ENCODE results near the gene BPIFB2.

The BPIFB2 gene

DNA sequence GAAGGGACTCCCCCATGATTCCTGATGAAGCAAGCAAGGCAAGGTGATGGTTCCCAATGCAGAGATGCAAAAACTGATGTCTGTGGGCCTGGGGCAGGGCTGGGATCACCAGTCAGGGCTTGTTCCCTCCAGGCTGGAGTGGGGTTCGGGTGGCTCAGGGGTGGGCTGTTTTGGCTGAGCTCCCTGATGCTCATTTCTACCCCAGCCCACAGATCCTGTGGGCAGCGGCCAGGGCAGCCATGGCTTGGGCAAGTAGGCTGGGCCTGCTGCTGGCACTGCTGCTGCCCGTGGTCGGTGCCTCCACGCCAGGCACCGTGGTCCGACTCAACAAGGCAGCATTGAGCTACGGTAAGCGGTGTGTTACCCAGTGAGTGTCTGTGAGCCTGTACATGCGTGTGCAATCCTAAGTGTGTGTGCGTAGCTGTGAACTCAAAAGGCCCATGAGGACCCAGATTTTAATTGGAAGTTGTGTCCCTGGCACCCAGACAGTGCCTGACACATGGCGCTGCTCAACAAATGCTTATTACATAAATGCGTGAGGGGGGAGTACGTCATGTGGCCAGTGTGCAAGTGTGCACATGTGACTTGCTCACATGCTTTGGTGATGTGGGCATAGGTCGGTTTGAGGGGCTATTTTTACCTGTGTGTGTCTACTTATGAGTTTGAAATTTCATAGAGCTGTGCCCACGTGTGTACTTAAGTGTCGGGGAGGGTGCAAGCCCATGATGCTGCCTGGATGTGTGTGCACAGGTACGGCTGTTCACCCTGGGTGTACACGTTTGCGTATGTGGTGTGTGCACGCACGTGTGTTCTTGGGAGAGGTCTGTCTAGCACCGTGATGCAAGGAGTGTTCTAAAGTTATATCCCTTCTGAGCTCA lies 1.1 kb downstream of the BPIFB2 start:
- DNase-seq (ENCODE audit: low read depth) = no peak

DNA sequence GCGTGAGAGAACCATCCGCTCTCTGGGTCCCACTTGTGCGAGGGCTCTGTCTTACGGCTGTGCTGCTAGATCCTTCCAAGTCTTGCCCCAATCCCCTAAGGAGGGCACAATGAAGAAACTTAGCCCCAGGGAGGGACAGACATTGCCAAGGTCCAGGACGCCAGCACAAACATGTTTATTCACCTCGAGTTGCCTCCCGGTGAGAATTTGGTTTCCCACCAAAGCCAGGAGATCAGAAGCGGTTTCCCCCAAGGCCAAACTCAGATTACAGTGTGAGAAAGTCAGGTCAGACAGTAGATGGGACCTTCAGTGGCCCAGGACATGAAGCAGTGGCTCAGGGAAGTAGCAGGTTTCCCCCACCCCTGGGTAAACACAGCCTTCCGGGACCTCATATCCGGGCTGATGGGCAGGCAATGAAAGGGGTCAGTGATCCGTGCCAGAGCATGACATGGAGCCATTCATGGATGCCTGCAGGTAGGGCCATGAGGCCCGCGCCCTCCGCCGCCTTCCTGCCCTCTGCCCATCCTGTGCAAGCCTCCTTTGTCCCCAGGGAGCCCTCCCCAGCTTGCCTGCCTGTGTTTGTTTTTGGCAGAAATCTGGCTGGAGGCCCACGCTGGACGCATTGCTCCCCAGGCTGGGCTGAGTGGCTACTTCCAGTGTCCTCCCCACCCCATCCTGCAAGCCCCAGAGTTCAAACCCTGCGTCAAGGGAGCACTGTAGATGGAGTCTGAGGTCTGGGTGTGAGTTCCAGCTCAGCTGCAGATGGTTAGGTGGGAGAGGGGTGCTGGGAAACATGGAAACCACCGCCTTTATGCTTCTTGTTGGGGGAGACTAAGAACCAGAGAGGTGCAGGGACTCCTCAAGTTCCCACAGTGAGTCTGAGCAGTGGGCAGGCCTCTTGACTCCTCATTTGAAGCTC lies 2.0 kb downstream of the BPIFB2 start:
- DNase-seq (ENCODE audit: low read depth) = no peak

DNA sequence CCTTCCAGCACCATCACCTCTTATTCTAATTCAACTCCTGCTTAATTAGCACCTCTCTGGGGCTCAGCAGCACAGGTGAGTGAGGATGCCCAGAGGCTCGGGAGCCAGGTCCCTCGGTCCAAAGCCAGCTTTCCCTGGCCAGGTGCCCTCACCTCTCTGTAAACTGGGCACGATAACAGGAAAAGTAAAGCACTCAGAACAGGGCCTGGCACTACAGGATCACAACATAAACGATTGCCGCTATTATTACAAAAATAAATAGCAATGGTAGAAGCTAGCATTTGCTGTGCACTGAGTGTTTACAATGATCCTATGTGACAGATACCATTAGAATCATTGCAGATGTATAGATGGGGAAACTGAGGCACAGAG lies 2.6 kb downstream of the BPIFB2 start:
- no peak for DNase-seq (ENCODE audit: low read depth)

DNA sequence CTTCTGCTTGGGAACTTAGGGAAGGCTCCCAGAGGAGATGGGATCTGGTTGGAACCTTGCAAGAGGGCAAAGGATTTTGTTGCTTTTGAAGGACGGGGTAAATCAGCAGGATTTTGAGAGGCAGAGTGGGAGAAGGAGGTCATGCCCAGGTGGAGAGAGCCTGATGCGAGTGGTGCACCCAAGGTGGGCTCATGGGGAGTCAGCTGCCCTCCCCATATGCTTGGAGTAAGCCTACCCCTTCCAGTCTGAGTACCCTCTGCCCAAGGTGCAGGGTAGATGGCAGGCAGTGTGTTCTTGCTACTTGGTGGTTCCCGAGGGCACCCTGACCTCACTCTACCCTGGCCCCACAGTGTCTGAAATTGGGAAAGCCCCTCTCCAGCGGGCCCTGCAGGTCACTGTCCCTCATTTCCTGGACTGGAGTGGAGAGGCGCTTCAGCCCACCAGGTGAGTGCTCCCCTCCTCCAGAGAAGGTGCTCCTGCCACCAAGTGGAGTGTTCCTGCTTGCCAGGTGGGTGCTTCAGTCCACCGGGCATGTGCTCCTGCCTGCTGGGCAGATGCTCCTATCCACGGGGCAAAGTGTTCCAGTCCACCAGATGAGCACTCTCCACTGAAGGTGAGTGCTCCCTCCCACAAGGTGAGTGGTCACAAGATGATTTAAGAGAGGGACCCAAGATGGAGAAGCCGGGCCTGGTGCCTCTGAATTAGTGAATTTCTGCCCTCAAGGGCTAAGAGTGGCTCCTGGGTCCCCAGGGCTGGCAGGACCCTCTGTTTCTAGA lies 3.4 kb downstream of the BPIFB2 start:
- no peak for DNase-seq (ENCODE audit: low read depth)

DNA sequence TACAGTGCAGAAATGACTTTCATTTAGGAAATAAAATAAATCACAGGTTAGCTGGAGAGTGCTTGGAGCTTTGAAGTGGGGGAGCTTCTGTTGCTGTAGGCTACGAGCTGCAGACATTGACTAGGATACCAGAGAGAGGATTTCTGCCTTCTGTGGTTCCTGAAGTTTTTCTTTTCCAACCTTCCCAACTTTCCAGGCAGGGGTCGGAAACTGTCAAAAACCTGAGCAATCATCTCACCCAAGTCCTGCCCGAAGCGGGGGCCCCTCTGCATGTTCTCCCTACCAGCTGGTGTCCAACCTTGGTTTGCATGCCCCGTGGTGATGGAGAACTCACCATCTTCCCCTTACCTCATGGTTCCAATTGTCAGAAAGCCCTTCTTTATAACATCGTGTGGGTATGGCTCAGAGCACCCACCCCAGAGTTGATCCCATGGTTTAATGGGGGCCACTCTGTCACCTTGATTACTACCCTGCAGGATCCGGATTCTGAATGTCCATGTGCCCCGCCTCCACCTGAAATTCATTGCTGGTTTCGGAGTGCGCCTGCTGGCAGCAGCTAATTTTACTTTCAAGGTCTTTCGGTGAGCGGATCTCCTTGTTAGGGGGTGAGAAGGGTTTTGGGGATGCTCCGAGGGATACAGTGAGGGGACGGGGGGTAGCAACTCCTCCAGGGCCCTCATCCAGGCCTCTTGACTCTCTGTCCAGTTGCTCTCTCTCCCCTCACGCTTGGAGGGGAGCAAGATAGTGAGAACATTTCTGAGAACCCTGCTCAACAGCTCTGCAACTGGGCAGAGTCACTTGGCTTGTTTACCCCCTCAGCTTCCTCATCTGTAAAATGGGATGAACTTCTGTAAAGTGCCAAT lies 5.1 kb downstream of the BPIFB2 start:
- no peak for DNase-seq (ENCODE audit: low read depth)

DNA sequence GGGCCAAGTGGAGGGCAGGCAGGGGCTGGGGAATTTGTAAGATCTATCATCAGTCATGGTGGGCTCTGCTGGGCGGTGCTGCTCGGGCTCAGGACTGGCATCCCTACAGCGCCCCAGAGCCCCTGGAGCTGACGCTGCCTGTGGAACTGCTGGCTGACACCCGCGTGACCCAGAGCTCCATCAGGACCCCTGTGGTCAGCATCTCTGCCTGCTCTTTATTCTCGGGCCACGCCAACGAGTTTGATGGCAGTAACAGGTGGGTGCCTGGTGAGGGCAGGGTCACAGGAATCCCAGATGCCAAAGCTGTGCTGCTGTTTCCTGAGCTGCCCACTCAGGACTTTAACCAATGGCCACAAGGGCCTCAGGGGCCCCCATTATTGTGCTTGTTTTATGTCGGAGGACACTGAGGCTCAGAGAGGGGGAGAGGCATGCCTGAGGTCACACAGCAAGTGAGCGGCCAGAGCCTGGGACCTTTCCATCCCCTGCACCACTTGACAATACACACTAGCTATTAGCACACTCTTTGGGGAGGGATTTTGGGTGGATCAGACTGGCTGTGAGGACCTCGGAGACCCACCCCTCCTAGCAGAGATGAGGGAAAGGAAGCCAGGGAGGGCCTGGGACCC lies 6.3 kb downstream of the BPIFB2 start:
- no peak for DNase-seq (ENCODE audit: low read depth)

DNA sequence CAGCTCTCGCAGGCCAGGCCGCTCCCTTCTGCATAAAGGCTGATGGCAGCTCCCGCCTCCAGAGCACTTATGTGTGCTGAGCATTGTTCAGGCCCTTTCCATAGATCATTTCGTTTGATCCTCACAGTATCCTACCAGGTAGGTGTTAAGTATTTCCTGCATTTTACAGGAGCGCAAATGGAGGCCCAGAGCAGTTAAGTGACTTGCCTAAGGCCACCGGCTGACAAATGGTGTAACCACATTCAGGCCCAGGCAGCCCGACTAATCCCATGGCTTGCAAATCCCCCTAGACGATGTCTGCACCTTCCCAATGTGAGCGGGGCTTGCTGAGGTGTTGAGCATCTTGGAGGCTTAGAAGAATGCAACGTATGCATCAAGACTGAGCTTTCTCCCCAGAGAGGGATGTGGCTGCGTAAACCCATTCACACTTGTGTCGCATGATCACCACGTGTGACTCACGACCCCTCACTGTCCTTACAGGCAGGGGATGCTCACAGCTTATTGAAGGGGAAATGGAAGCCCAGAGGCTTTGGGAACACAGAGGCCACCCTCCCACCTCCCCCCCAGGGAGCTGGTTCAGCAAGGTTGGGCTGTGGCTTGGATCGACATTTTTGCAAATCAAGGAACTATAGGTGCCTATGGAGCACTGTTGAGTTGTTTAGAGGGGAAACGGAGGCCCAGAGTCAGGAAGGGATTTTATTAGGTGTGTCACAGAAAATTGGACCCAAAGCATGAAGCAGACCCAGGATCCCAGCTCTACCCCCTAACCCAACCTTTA lies 7.0 kb downstream of the BPIFB2 start:
- no peak for DNase-seq (ENCODE audit: low read depth)

DNA sequence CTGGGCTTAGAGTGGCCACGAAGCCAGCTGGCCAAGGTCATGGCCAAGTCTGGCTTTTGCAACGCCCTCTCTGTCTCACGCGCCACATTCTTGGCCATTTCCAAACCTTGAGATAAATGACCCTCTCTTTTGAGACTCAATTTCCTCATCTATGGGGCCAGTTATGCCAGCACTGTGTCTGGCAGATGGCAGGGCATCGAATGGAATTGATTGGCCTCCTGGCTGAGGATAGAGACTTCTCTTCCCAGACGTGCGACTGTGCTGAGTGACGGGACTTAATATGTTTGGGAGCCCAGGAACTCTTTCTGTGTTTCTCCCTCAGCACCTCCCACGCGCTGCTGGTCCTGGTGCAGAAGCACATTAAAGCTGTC lies 7.6 kb downstream of the BPIFB2 start:
- no peak for DNase-seq (ENCODE audit: low read depth)

DNA sequence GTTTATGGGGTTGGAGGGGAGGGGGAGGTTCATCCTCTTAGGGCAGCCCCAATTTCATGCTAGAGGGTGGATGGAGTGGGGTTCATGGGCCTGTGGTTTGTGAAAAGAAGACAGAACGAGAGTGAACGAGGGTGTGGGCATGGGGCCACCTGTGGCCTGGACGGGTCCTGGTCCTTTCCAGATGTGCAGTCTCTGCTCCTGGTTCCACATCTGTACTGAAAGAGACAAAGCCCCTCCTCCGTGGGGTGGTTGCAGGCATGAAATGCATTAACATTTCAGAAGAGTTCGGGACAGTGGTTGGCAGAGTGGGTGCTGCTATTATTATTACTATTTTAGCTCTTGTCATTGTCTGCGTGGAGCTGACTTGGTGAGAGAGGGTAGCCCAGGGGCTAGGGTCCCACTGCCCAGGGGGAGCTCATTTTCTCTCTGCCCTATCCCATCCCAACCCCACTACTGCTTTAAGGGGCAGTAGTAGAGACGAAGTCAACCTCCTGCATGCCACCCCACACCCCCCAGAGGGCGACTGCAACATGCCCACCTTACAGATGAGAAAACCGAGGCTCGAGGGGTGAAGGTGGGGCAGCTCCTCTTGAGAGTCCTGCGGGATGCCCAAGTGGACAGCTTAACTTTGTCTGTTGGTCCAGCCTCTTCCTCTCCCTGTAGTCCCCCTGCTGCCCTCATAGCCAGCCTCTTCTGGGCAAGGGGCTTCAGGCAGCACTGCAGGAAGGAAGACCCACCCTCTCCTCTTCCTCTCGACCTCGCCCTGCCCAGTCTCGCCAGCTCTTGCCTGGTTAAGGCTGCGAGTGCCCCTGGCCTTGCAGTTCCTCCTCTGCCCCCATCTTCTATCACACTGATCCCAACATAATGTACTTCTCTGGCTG lies 8.4 kb downstream of the BPIFB2 start:
- DNase-seq (ENCODE audit: low read depth) = no peak

DNA sequence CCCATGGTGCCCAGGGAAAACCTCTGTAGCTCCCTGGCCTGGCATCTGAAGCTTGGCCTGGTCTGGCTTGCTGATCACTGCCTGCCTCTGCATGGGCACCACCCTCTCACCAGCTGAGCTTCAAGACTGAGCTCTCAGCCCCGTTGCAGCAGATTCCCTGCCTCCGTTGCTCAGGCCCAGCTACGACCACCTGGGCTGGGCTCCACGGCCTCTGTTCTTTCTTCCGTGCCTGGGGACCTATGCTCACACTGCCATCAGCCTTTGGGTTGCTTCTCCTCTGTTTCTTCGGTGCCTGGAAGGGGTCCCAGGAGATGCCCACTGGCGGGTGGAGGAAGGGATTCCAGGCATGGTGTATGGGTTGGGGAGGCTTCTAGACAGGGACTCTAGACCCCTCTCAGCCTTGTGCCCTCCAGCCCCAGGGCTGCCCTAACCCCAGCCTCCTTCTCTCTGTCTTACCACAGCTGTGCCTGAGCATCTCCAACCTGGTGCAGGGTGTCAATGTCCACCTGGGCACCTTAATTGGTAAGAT lies 9.1 kb downstream of the BPIFB2 start:
- DNase-seq (ENCODE audit: low read depth) = no peak

DNA sequence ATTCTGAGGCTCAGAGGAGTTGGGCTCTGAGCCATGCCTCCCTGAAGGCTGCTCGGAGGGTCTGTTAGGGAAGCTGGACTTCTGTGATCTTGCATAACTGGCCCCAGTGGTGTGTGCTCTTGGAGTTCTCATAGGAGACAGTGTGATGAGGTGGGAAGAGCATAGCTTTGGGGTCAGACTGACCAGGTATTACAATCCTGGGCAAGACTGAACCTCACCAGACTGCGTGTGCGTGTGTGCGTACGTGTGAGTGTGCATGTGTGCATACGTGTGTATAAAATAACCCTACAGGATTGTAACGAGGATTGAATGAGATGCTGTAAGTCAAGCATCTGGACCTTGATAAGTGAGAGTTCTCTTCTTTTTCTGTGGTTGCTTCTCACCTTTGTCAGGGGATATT lies 10.0 kb downstream of the BPIFB2 start:
- DNase-seq (ENCODE audit: low read depth) = no peak

DNA sequence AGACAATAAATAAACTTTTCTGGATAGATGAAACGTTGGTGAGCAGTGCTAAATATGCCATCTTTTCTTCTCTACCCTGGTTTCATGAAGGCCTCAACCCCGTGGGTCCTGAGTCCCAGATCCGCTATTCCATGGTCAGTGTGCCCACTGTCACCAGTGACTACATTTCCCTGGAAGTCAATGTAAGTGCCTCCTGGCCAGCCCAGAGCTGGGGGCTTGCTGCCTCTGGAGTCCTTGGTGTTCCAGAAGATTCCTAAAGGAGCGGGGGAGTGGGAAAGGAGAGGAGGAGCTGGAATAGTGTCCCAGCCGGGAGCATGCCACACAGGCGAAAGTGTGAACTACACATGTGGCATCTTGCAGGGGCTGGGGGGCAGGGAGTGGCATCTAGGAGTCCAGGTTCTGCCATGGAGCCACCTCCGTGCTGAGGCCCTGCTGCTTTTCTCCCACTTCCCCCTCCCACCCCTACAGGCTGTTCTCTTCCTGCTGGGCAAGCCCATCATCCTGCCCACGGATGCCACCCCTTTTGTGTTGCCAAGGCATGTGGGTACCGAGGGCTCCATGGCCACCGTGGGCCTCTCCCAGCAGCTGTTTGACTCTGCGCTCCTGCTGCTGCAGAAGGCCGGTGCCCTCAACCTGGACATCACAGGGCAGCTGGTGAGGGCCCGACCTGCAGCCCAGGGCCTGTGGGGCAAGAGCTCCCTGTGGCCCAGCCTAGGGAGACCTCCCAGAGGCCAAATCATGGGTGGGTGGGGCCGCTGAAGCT lies 10.8 kb downstream of the BPIFB2 start:
- no peak for DNase-seq (ENCODE audit: low read depth)

DNA sequence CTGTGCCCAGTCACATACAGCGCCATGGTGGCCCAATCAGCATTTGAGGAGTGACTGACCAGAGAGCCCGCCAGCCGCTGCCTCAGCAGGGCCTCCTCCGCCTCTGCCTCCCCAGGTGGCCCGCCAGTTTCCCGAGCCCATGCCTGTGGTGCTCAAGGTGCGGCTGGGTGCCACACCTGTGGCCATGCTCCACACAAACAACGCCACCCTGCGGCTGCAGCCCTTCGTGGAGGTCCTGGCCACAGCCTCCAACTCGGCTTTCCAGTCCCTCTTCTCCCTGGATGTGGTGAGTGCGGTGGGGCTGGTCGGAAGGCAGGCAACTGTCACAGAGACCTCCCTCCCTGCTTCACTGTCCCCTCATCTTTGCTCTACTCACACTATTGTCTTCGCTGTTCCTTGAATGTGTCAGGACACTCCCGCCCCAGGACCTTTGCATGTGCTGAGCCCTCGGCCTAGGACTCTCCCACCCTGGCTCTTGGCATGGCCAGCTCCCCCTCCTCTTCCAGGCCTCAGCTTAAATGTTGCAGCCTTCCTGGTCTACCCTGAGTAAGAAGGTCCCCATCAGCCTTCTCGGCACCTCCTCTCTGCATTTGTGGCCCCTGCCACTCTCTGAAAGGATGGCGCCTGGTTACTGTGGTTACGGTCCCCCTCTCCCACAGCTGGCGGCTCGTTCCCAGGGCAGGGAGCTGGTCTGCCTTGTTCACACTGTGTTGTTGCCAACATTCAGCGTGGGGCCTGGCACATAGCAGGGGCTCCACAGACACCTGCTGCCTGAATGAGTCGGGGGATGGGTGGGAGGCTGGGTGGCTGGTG lies 12.2 kb downstream of the BPIFB2 start:
- no peak for DNase-seq (ENCODE audit: low read depth)

DNA sequence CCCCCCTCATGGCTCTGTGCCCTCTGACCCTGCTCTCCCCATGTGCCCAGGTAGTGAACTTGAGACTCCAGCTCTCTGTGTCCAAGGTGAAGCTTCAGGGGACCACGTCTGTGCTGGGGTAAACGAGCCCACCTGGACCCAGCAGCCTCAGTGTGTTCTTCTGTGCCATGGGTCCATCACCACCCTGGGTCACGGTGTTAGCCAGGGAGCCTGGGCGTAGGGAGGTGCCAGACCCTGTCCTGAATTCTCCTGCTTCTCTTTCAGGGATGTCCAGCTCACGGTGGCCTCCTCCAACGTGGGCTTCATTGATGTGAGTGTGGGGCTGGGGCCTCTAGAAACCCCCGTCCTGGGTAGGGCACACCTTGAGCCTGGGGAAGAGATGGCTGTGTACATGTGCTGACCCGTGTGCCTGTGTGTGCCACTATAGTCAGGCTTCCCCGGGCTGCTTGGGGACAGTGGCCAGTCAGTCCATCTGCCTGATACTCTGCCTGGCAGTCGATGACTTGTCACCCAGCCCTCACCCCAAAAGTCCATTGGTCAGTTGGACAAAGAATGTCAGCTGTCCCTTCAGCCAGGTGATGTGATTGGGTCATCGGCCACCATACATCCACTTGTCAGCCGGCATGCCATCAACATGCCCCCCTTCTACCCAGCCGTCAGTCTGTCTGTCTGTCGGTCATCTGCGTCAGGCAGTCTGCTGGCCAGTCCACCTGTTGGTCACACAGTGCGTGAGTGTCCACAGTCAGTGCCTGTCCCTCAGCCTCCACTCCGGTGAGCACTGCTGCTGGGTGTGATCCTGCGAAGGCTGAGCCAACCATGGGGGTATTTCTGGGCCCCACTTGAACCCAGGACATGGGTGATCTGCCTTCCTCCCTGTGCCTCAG lies 13.0 kb downstream of the BPIFB2 start:
- no peak for DNase-seq (ENCODE audit: low read depth)

DNA sequence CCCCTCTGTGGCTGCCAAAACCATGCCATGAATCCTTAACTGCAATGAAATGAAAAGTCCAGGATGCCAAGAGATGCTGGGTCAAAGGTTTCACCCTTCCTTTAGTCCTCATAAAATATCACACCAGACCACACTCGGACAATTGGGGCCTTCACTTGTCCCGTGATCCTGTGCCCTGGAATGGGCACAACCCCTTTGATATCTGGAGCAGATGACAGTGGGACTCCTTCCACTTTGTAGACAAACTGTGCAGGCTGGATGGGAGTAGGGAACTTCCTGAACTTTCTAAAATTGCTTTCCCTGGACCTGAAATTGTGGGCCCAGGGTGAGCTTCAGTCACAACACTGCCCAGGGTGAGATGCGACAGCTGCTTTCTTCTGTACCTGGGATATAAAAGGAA lies 14.4 kb downstream of the BPIFB2 start:
- no peak for DNase-seq (ENCODE audit: low read depth)

DNA sequence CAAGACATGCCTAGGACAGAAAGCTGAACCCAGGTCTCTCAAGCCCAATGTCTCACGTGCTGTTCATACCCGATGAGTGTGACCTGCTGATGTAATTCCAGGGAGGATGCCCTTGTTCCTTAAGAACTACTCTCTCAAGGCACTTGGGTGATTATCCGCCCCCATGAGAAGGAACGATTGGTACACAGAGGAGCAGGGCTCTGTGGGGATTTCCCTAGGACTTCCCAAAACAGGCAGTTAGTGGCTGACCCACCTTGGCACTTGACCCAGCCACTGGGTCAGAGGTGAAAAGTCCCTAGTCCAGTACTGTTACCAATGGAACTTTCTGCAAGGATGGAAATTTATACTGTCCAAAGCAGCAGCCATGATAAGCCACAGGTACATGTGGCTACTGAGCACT lies 14.8 kb downstream of the BPIFB2 start:
- no peak for DNase-seq (ENCODE audit: low read depth)

Data from ELR (cell line).